NCI-H82 treated with DMSO at 0.1 percent for 48 hours (cell line): ENCODE measurements around the gene F7.

Experiments used
- DNase-seq: peaks from one replicate; lab custom pipeline; 2025; ENCODE audit not compliant: unreplicated experiment; lab: John Stamatoyannopoulos, UW

F7 gene

GRCh38 chr13:113135281-113135760, 29.7 kb downstream of the F7 start:
- DNase-seq = peak; percentile 65

GRCh38 chr13:113137691-113138298, 32.2 kb downstream of the F7 start:
- no peak for DNase-seq

GRCh38 chr13:113138792-113139551, 33.4 kb downstream of the F7 start:
- DNase-seq = no peak

GRCh38 chr13:113139577-113139976, 34.0 kb downstream of the F7 start:
- DNase-seq = no peak

GRCh38 chr13:113140677-113141600, 35.3 kb downstream of the F7 start:
- DNase-seq = no peak

- no peak for DNase-seq
Measured at GRCh38 chr13:113141601-113141970, 36.0 kb downstream of the F7 start.

- no peak for DNase-seq
Measured at GRCh38 chr13:113142876-113143275, 37.3 kb downstream of the F7 start.

GRCh38 chr13:113143466-113144254, 38.1 kb downstream of the F7 start:
- DNase-seq = no peak

- no peak for DNase-seq
Measured at GRCh38 chr13:113144255-113144629, 38.7 kb downstream of the F7 start.

GRCh38 chr13:113145496-113145895, 39.9 kb downstream of the F7 start:
- no peak for DNase-seq

- no peak for DNase-seq
Measured at GRCh38 chr13:113145911-113146598, 40.5 kb downstream of the F7 start.

- no peak for DNase-seq
Measured at GRCh38 chr13:113146750-113147149, 41.2 kb downstream of the F7 start.

GRCh38 chr13:113147206-113147605, 41.6 kb downstream of the F7 start:
- DNase-seq = no peak

GRCh38 chr13:113148407-113148806, 42.8 kb downstream of the F7 start:
- DNase-seq = no peak

- no peak for DNase-seq
Measured at GRCh38 chr13:113148940-113149503, 43.4 kb downstream of the F7 start.

GRCh38 chr13:113149711-113150549, 44.3 kb downstream of the F7 start:
- DNase-seq = no peak

GRCh38 chr13:113150550-113151365, 45.2 kb downstream of the F7 start:
- DNase-seq = no peak
